Gastroesophageal sphincter (tissue), 4 donors: ENCODE measurements around the gene ZC3H10. TPM values are rescaled to one million over a fixed set of nuclear protein-coding genes. Genes with fewer than 3 reads are reported as not detected.

Source experiments
- ATAC-seq: fragments of 150-250 bp; one replicate; pipeline ENCODE4 v1.9.1; 2016; ENCODE audit warnings: mild to moderate bottlenecking, moderate library complexity
- H3K27ac ChIP-seq, 4 donors: fragments of 200-600 bp; sonication (generic) in 3 of 4; 1 replicate in 3 of 4; 2 replicates in 1 of 4; pipeline ENCODE4 v1.5.1; 2016 to 2019
- H3K27me3 ChIP-seq: fragments of 200-600 bp; sonication (generic); one replicate; pipeline ENCODE4 v1.5.1; 2019
- H3K36me3 ChIP-seq, 2 donors: fragments of 200-600 bp; sonication (generic); one replicate each; pipeline ENCODE4 v1.5.1; 2019; ENCODE audit warnings: control low read depth in 1 of 2
- H3K4me1 ChIP-seq, 3 donors: fragments of 200-600 bp; sonication (generic); 1 replicate in 2 of 3; 2 replicates in 1 of 3; pipeline ENCODE4 v1.5.1; 2016 to 2019; ENCODE audit warnings: control low read depth in 2 of 3
- H3K4me3 ChIP-seq, 2 donors: fragments of 200-600 bp; sonication (generic); one replicate each; pipeline ENCODE4 v1.5.1; 2019; ENCODE audit warnings: mild to moderate bottlenecking in 1 of 2, moderate library complexity in 1 of 2
- H3K9me3 ChIP-seq, 3 donors: fragments of 200-600 bp; sonication (generic); one replicate each; pipeline ENCODE4 v1.5.1; 2017 to 2019; ENCODE audit warnings: control low read depth in 2 of 3
- EP300 ChIP-seq: sonication (generic); formaldehyde crosslinking; IDR thresholded peaks from one replicate; pipeline ENCODE4 v1.6.1; 2017; ENCODE audit warnings: antibody characterized with exemption, mild to moderate bottlenecking
- POLR2A ChIP-seq, 2 donors: fragments of 450-650 bp; IDR thresholded peaks; one replicate each; pipeline ENCODE4 v1.6.1; 2017; ENCODE audit warnings: antibody characterized with exemption in 2 of 2, mild to moderate bottlenecking in 2 of 2, moderate library complexity in 1 of 2
- POLR2AphosphoS5 ChIP-seq: sonication (generic); formaldehyde crosslinking; IDR thresholded peaks from one replicate; pipeline ENCODE4 v1.6.1; 2017; ENCODE audit warnings: antibody characterized with exemption
- WGBS, 2 donors: methylation state at CpG; one replicate each; pipeline ENCODE4 v1.1.5; 2018; ENCODE audit warnings: low coverage in 1 of 2; 5-methylcytosine and 5-hydroxymethylcytosine counted together
- total RNA-seq, 4 donors: library from RNA; depleted of rRNA; stranded (reverse); fragments of >200 nt; gene quantifications; one replicate each; pipeline ENCODE4 v1.1.0, GENCODE V29; 2016
- TF ChIP-seq, protein P1 (sequence below), 4 experiments: fragments of 200-600 bp in 2 of 4; fragments of 450-650 bp in 2 of 4; sonication (generic) in 1 of 4; IDR thresholded peaks; one replicate each; pipeline ENCODE4 v1.5.1; 2017 to 2019; ENCODE audit warnings: antibody characterized with exemption in 4 of 4, mild to moderate bottlenecking in 2 of 4, moderate library complexity in 2 of 4

ZC3H10 gene
- total RNA-seq, 4 donors from 2014 or later: 5.0 to 7.4 (median 5.8) TPM

DNA sequence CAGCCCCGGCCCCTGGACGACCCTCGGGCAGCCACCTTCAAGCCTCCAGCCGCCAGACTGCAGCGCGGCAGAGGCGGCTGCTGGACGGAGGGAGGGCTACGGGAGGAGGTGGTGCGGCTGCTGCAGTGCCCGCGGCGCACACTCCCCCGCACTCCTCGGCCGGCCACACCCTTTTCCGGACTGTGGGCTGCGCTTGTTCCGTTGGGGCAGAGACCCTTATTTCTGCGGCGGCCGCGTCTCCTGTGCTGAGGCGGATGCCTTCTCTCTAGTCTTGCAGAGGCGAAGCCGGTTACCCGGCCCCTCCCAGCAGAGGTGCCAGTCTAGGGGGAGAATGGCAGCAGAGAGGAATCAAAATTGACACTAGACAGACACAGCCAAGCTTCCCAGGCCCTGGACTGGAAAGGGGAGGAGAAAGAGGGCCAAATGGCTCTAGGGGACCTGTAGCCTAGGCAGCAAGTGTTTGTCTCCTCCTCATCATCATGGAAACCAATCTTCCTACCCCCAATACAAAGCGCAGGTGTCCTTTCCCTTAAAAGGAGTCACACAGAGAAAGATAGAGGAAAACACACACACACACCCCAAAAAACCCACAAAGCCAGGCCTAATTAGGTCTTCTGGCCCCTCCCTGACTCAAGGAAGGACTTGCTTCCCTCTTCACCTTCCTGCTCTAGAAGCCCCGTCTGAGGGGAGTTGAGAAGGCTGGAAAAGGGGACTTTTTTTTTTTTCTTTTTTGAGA is 11.3 kb downstream of the ZC3H10 start:
- H3K27ac ChIP-seq: peak overlapping the region; percentile 90 to 100 (median 97)
- no peaks in the 10 kb centered on the region for H3K9me3 ChIP-seq
- H3K27me3 ChIP-seq: no peaks in the 10 kb centered on the region
- ATAC-seq: no peak
- peak overlapping the region; percentile 71 to 93 for H3K4me3 ChIP-seq
- H3K36me3 ChIP-seq: peaks cover 0 to 43% of the 10 kb centered on the region in 2 donors
- WGBS, 2 donors: 17 to 33% methylated on average over 1 to 2 of the region's 29 CpGs
- peaks cover 7 to 50% (median 14%) of the 10 kb centered on the region in 3 donors for H3K4me1 ChIP-seq
- TF ChIP-seq, protein P1, sequence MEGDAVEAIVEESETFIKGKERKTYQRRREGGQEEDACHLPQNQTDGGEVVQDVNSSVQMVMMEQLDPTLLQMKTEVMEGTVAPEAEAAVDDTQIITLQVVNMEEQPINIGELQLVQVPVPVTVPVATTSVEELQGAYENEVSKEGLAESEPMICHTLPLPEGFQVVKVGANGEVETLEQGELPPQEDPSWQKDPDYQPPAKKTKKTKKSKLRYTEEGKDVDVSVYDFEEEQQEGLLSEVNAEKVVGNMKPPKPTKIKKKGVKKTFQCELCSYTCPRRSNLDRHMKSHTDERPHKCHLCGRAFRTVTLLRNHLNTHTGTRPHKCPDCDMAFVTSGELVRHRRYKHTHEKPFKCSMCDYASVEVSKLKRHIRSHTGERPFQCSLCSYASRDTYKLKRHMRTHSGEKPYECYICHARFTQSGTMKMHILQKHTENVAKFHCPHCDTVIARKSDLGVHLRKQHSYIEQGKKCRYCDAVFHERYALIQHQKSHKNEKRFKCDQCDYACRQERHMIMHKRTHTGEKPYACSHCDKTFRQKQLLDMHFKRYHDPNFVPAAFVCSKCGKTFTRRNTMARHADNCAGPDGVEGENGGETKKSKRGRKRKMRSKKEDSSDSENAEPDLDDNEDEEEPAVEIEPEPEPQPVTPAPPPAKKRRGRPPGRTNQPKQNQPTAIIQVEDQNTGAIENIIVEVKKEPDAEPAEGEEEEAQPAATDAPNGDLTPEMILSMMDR (IDR thresholded peaks at IDR 0.05): no peak
- peak; percentile 72 for TF ChIP-seq POLR2AphosphoS5
- peak; percentile 38 to 55 for TF ChIP-seq POLR2A (IDR thresholded peaks at IDR 0.05)
- no peak for TF ChIP-seq EP300

DNA sequence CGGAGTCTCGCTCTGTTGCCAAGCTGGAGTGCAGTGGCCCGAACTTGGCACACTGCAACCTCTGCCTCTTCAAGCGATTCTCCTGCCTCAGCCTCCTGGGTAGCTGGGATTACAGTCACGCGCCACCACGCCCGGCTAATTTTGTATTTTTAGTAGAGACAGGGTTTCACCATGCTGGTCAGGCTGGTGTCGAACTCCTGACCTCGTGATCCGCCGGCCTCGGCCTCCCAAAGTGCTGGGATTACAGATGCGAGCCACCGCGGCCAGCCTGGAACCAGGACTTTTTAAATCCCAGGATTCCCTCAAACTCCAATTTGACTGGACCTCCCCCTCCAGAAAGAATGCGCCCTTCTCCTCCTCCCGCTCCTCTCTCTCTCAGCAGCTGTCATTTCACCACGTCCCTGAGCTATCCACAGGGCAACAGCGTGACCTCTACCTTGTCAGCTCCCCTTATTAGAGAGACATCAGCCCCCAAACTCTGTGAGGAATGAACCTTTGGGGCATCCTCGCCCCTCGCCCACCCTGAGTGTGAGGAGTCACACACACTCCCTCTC is 12.0 kb downstream of the ZC3H10 start:
- Histone ChIP-seq H3K4me1 (peaks cover 7 to 43% (median 14%) of the 10 kb centered on the region in 3 donors), H3K4me3 (peak overlapping the region; percentile 71 to 93), H3K9me3 (no peaks in the 10 kb centered on the region), H3K36me3 (peaks cover 0 to 49% of the 10 kb centered on the region in 2 donors), H3K27ac (peak overlapping the region; percentile 90 to 100 (median 97)), H3K27me3 (no peaks in the 10 kb centered on the region)
- TF ChIP-seq, protein P1 (IDR thresholded peaks at IDR 0.05): no peak
- TF ChIP-seq POLR2A (IDR thresholded peaks at IDR 0.05) (no peak), POLR2AphosphoS5 (no peak), EP300 (no peak)
- WGBS, 2 donors: 30 to 31% methylated on average over 6 to 13 of the region's 22 CpGs
- no peak for ATAC-seq

DNA sequence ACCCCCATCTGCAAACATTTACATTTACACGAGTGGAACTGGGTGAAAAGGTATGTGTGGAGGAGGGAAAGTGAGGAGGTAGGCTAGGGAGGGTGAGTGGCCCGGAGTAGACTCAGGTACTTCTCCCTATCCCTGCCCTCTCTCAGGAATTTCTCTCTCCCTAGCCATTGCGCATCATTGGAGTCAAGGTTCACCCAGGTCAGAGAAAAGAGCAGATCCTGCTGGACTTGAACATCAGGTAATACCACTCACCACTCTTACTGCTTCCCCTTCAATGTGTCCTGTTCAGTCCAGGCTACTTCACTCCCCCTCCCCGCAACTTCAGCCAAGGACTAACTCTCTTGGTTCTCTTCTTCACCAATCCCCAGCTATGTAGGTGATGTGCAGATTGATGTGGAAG is 12.8 kb downstream of the ZC3H10 start:
- H3K36me3 ChIP-seq: peaks cover 0 to 58% of the 10 kb centered on the region in 2 donors
- H3K9me3 ChIP-seq: no peaks in the 10 kb centered on the region
- H3K27ac ChIP-seq: peak overlapping the region; percentile 90 to 100 (median 97)
- no peaks in the 10 kb centered on the region for H3K27me3 ChIP-seq
- H3K4me1 ChIP-seq: peaks cover 7 to 35% (median 14%) of the 10 kb centered on the region in 3 donors
- TF ChIP-seq, protein P1 (IDR thresholded peaks at IDR 0.05): no peak
- TF ChIP-seq EP300: no peak
- TF ChIP-seq POLR2AphosphoS5: no peak
- TF ChIP-seq POLR2A (IDR thresholded peaks at IDR 0.05): no peak
- no peak for ATAC-seq
- 89% methylated on average over 3 of the region's 4 CpGs; no CpG with 5 or more reads in 1 of the 2 donors for WGBS, 2 donors
- no peak overlapping the region for H3K4me3 ChIP-seq

- Histone ChIP-seq H3K36me3 (peaks cover 3 to 98% of the 10 kb centered on the region in 2 donors), H3K4me1 (peaks cover 0 to 11% (median 5%) of the 10 kb centered on the region in 3 donors), H3K4me3 (no peak overlapping the region), H3K27ac (no peak overlapping the region), H3K9me3 (no peaks in the 10 kb centered on the region), H3K27me3 (no peaks in the 10 kb centered on the region)
- 93% methylated on average over 3 to 6 of the region's 6 CpGs for WGBS, 2 donors
- ATAC-seq: no peak
- TF ChIP-seq, protein P1 (IDR thresholded peaks at IDR 0.05): no peak
These were observed 16.8 kb downstream of the ZC3H10 start for GRCh38 chr12:56134897-56135296.
